Ectodermal cell (in vitro differentiated cells): ENCODE data around the gene NIF3L1.

Experiments used
- H3K27ac ChIP-seq: 2 replicates; pipeline ENCODE4 v1.7.0; 2013; ENCODE audit warnings: mild to moderate bottlenecking, low read depth, low read length; ENCODE audit not compliant: insufficient read depth, poor library complexity, severe bottlenecking
- H3K27me3 ChIP-seq: 2 replicates; pipeline ENCODE4 v1.7.0; 2013; ENCODE audit warnings: mild to moderate bottlenecking, low read length; ENCODE audit not compliant: insufficient read depth, control insufficient read depth, poor library complexity, severe bottlenecking
- H3K36me3 ChIP-seq: one replicate; pipeline ENCODE4 v1.7.0; 2013; ENCODE audit warnings: low read length; ENCODE audit not compliant: control insufficient read depth, insufficient read depth
- H3K4me1 ChIP-seq: one replicate; pipeline ENCODE4 v1.7.0; 2013; ENCODE audit warnings: low read length; ENCODE audit not compliant: control insufficient read depth, insufficient read depth
- H3K4me3 ChIP-seq: 2 replicates; pipeline ENCODE4 v1.7.0; 2013; ENCODE audit warnings: low read depth, low read length, control low read depth; ENCODE audit not compliant: insufficient read depth
- H3K9me3 ChIP-seq: 2 replicates; pipeline ENCODE4 v1.7.0; 2013; ENCODE audit warnings: mild to moderate bottlenecking, low read length, moderate library complexity; ENCODE audit not compliant: control insufficient read depth
- WGBS, 2 experiments: methylation state at CpG; one replicate each; pipeline ENCODE4 v1.1.7; 2013; ENCODE audit warnings: missing lambda C conversion rate in 2 of 2; 5-methylcytosine and 5-hydroxymethylcytosine counted together

The NIF3L1 gene

DNA sequence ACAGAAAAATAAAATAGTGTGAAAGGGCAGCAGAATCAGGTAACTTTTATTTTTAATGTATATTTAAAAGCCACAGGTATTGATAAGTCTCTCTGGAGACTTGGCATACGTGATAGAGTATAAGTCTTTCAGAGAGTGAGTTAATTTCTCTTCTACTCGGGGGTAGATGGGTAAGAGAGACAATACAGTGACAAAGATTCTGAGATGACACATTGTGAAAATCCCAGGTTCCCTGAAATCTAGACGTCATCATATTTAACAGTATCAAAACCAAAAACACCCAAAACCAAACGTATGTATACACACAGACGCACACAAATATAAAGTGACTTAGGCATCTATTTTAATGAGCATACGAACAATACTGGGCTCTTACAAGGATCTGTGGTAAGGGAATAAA, 33.3 kb downstream of the NIF3L1 start:
- H3K36me3 ChIP-seq, result peaks cover 19% of the 10 kb centered on the region

GRCh38 chr2:200929334-200930249, 40.4 kb downstream of the NIF3L1 start:
- Histone ChIP-seq H3K9me3 (no peaks in the 10 kb centered on the region), H3K27ac (no peak overlapping the region), H3K27me3 (no peaks in the 10 kb centered on the region), H3K4me1 (no peaks in the 10 kb centered on the region), H3K36me3 (peaks cover 13% of the 10 kb centered on the region), H3K4me3 (no peak overlapping the region)
- 84 to 97% methylated on average over 2 of the region's 2 CpGs for WGBS, 2 experiments

More for the DNA sequence above, 33.3 kb downstream of the NIF3L1 start:
- no peak overlapping the region for H3K27ac ChIP-seq
- 92 to 98% methylated on average over 6 of the region's 6 CpGs for WGBS, 2 experiments
- H3K4me3 ChIP-seq, result no peak overlapping the region
- no peaks in the 10 kb centered on the region for H3K27me3 ChIP-seq
- no peaks in the 10 kb centered on the region for H3K9me3 ChIP-seq
- H3K4me1 ChIP-seq, result no peaks in the 10 kb centered on the region

DNA sequence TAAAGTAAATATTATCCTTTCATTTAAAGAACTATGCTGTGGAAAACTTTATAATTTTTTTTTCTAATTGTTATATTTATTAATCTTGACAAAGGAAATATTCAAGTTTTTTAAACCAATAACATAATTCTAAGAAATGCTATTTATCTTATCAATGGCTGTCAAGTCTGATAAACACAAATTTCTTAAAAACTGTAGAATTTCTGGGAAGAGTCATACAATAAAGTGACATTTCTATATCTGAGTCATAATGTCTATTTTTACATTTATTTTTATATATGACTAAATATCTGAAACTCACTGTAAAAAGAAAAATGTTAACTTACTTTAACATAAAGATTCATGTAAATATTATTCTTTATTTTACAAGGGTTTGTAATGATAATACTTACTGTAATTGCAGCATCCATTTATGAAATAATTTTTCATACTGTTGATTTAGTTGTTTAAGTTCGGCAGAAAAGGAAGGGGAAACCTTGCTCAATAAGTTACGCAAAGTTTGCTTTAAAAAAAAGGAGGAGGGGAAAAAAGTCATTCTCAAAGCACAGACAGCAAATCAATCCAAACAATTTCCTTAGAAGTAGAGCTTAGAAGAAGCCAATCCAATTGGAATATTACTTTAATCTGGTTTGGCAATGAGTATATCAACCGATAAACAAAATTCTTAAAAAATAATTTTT, 41.9 kb downstream of the NIF3L1 start:
- WGBS, 2 experiments, result 94 to 100% methylated on average over 1 to 2 of the region's 3 CpGs
- no peaks in the 10 kb centered on the region for H3K4me1 ChIP-seq
- no peak overlapping the region for H3K27ac ChIP-seq
- peaks cover 24% of the 10 kb centered on the region for H3K36me3 ChIP-seq
- H3K9me3 ChIP-seq, result no peaks in the 10 kb centered on the region
- H3K4me3 ChIP-seq, result no peak overlapping the region
- no peaks in the 10 kb centered on the region for H3K27me3 ChIP-seq

DNA sequence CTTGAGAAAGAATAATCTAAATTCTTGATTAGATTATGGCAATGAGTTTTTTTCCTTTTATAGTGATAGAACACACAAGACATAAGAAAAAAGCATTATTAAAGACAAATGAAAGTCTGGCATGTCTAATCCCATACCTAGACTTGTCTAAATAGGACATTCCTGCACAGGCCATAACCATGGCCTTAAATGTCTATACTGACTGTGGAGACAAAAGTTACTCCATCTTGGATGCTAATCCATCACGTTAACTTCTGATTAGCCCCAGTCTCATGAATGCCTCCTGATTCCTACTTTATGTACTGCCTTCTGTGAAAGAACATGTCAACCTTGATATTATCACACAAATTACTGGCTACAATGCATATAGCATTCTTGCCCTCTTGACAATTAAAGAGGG, 50.7 kb downstream of the NIF3L1 start:
- Histone ChIP-seq H3K9me3 (no peaks in the 10 kb centered on the region), H3K4me1 (no peaks in the 10 kb centered on the region), H3K36me3 (peaks cover 27% of the 10 kb centered on the region), H3K27ac (no peak overlapping the region), H3K4me3 (no peak overlapping the region), H3K27me3 (no peaks in the 10 kb centered on the region)
- WGBS, 2 experiments, result 94 to 95% methylated on average over 1 of the region's 1 CpG

DNA sequence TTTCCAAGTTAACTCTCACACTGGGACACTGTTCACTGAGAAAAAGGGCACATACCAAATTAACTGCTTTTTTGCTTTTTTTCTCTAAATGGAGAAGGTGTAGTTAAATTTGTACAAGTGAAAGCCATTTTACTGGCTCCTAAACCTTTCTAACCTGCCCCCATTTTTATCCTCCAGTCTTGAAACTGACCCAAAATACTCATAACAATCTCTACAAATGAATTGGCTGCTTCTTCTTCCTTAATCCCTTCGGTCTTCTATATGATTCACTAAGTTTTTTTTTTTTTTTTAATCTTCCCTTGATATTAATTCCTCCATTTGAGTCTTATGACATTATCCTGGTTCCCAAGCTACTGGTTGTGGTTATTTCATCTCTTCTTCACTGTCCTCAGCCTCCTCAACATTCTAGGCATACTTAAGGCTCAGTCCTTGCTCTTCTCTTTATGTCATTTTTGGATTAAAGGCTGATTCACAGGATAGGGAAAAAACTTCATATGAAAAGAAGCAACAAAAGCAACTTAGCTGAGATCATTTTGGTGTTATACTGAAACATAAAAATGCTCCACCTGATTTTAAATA, 54.4 kb downstream of the NIF3L1 start:
- Histone ChIP-seq H3K9me3 (no peaks in the 10 kb centered on the region), H3K27ac (no peak overlapping the region), H3K4me1 (no peaks in the 10 kb centered on the region), H3K36me3 (peaks cover 14% of the 10 kb centered on the region), H3K4me3 (no peak overlapping the region), H3K27me3 (no peaks in the 10 kb centered on the region)
- WGBS, 2 experiments, result 88 to 95% methylated on average over 1 of the region's 1 CpG

- H3K4me3 ChIP-seq, result no peak overlapping the region
- no peaks in the 10 kb centered on the region for H3K9me3 ChIP-seq
- no peaks in the 10 kb centered on the region for H3K4me1 ChIP-seq
- no peak overlapping the region for H3K27ac ChIP-seq
- no peaks in the 10 kb centered on the region for H3K27me3 ChIP-seq
- H3K36me3 ChIP-seq, result peaks cover 14% of the 10 kb centered on the region
- WGBS, 2 experiments, result 92 to 93% methylated on average over 11 to 12 of the region's 12 CpGs
These were observed 55.6 kb downstream of the NIF3L1 start for GRCh38 chr2:200944467-200945394.

GRCh38 chr2:200945395-200945729, 56.2 kb downstream of the NIF3L1 start:
- no peak overlapping the region for H3K4me3 ChIP-seq
- H3K27ac ChIP-seq, result no peak overlapping the region
- 96% methylated on average over 4 of the region's 4 CpGs for WGBS, 2 experiments
- no peaks in the 10 kb centered on the region for H3K9me3 ChIP-seq
- H3K36me3 ChIP-seq, result peaks cover 8% of the 10 kb centered on the region
- no peaks in the 10 kb centered on the region for H3K27me3 ChIP-seq
- H3K4me1 ChIP-seq, result no peaks in the 10 kb centered on the region

DNA sequence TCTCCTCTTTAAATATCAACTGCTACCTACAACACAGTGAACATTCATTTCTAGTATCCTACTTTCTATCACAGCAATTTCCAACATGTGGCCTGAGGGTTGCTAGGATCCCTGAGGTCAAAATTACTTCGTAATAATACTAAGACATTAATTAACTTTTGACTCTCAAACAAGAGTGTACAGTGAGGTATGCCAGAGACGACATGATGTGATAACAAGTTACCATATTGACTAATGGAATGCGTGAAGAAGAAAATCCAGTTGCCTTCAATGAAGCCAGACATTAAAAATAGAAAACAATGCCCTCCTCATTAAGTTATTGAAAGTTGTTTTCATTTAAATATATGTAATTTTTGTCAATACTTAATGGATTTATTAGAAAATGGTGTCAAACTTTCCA, 61.2 kb downstream of the NIF3L1 start:
- Histone ChIP-seq H3K27me3 (no peaks in the 10 kb centered on the region), H3K9me3 (no peaks in the 10 kb centered on the region), H3K4me1 (no peaks in the 10 kb centered on the region), H3K27ac (no peak overlapping the region), H3K36me3 (peaks cover 20% of the 10 kb centered on the region), H3K4me3 (no peak overlapping the region)
- 98 to 100% methylated on average over 2 to 3 of the region's 3 CpGs for WGBS, 2 experiments
